Lower leg skin (tissue), 3 donors: ENCODE measurements around the gene SAMD8.

Source experiments
- CTCF ChIP-seq, 3 donors: fragments of 450-650 bp; IDR thresholded peaks; one replicate each; pipeline ENCODE4 v1.5.1; 2016; ENCODE audit warnings: antibody characterized with exemption in 3 of 3, mild to moderate bottlenecking in 3 of 3, moderate library complexity in 2 of 3
- POLR2A ChIP-seq, 2 donors: fragments of 450-650 bp; IDR thresholded peaks; one replicate each; pipeline ENCODE4 v1.6.1; 2016 to 2017; ENCODE audit warnings: antibody characterized with exemption in 2 of 2, mild to moderate bottlenecking in 1 of 2, moderate library complexity in 1 of 2

GRCh38 chr10:75068523-75068922 is 42.9 kb upstream of the SAMD8 start:
- TF ChIP-seq CTCF (IDR thresholded peaks at IDR 0.05), result no peak
- no peak for TF ChIP-seq POLR2A (IDR thresholded peaks at IDR 0.05)
